Measurements from ENCODE around the gene PUM1. TPM values are rescaled to one million over a fixed set of nuclear protein-coding genes. Genes with fewer than 3 reads are reported as not detected.
"Not testable (repeated sequence)": the region's sequence is repeated elsewhere in the genome, so short reads cannot be mapped to it uniquely, and the experiment has no call there.

Gene PUM1
- total and polyA plus RNA-seq, 5 experiments from 2014 or later, result 94.0 to 189 (median 126) TPM

GRCh38 chr1:30942326-30942963 is 123.1 kb downstream of the PUM1 start:
- H3K36me3 Mint-ChIP-seq, result peaks cover 4 to 88% (median 7%) of the 10 kb centered on the region in 3 donors
- no peaks in the 10 kb centered on the region for H3K9me3 Mint-ChIP-seq
- DNase-seq (no peak), ATAC-seq (no peak)
- POLR2A ChIA-PET, result no interaction called here
- peaks cover 0 to 6% (median 2%) of the 10 kb centered on the region in 4 donors for H3K4me1 Mint-ChIP-seq
- H3K4me3 Mint-ChIP-seq, result no peak overlapping the region
- H3K27me3 Mint-ChIP-seq, result no peaks in the 10 kb centered on the region
- peak overlapping the region in 4 of 10 donors; percentile 40 to 84 (median 61) for H3K27ac Mint-ChIP-seq

- no peaks in the 10 kb centered on the region for H3K9me3 Mint-ChIP-seq
- H3K27me3 Mint-ChIP-seq, result no peaks in the 10 kb centered on the region
- POLR2A ChIA-PET, result no interaction called here
- no peak overlapping the region for H3K4me3 Mint-ChIP-seq
- peaks cover 4 to 85% (median 9%) of the 10 kb centered on the region in 3 donors for H3K36me3 Mint-ChIP-seq
- H3K27ac Mint-ChIP-seq, result peak overlapping the region in 2 of 10 donors; percentile 3 to 35
- ATAC-seq (no peak), DNase-seq (no peak)
- peaks cover 0 to 5% (median under 1%) of the 10 kb centered on the region in 4 donors for H3K4me1 Mint-ChIP-seq
Measured at GRCh38 chr1:30940541-30940940, 125.0 kb downstream of the PUM1 start.

- no peak for DNase-seq
- no peaks in the 10 kb centered on the region for H3K27me3 Mint-ChIP-seq
- ATAC-seq, result no peak
- H3K4me1 Mint-ChIP-seq, result peaks cover 0 to 6% (median under 1%) of the 10 kb centered on the region in 4 donors
- POLR2A ChIA-PET, result no interaction called here
- H3K9me3 Mint-ChIP-seq, result no peaks in the 10 kb centered on the region
- peaks cover 0 to 88% (median 13%) of the 10 kb centered on the region in 3 donors for H3K36me3 Mint-ChIP-seq
- H3K4me3 Mint-ChIP-seq, result no peak overlapping the region
- H3K27ac Mint-ChIP-seq, result peak overlapping the region in 4 of 10 donors; percentile 37 to 76 (median 58)
Measured at GRCh38 chr1:30936541-30937171, 128.9 kb downstream of the PUM1 start.

- not testable (repeated sequence) for H3K9me3 Mint-ChIP-seq, H3K4me1 Mint-ChIP-seq
- H3K27ac Mint-ChIP-seq, result peak overlapping the region in 3 of 10 donors; percentile 76 to 83 (median 79)
Measured at GRCh38 chr1:30935758-30936157, 129.8 kb downstream of the PUM1 start.

GRCh38 chr1:30934613-30935012 is 130.9 kb downstream of the PUM1 start:
- DNase-seq (no peak), ATAC-seq (no peak)
- POLR2A ChIA-PET, result no interaction called here
- H3K4me1 Mint-ChIP-seq, result peaks cover 0 to 8% (median under 1%) of the 10 kb centered on the region in 4 donors
- peaks cover 0 to 75% (median 13%) of the 10 kb centered on the region in 3 donors for H3K36me3 Mint-ChIP-seq
- no peaks in the 10 kb centered on the region for H3K9me3 Mint-ChIP-seq
- H3K27me3 Mint-ChIP-seq, result no peaks in the 10 kb centered on the region
- peak overlapping the region in 6 of 10 donors; percentile 39 to 83 (median 60) for H3K27ac Mint-ChIP-seq
- no peak overlapping the region for H3K4me3 Mint-ChIP-seq

More at GRCh38 chr1:30935758-30936157, 129.8 kb downstream of the PUM1 start:
- DNase-seq, POLR2A ChIA-PET, ATAC-seq, H3K27me3 Mint-ChIP-seq, H3K4me3 Mint-ChIP-seq: not testable (repeated sequence)
- H3K36me3 Mint-ChIP-seq, result peaks cover 0 to 85% (median 13%) of the 10 kb centered on the region in 3 donors

- Mint-ChIP-seq H3K27me3 (no peaks in the 10 kb centered on the region), H3K4me1 (peaks cover 0 to 8% (median 6%) of the 10 kb centered on the region in 4 donors), H3K9me3 (no peaks in the 10 kb centered on the region), H3K27ac (peak overlapping the region in 6 of 10 donors; percentile 20 to 73 (median 52)), H3K4me3 (peak overlapping the region in 1 of 10 donors; percentile 32), H3K36me3 (peaks cover 0 to 67% (median 9%) of the 10 kb centered on the region in 3 donors)
- no peak for ATAC-seq
- DNase-seq, result no peak
- POLR2A ChIA-PET, result no interaction called here
Measured at GRCh38 chr1:30933874-30934252, 131.7 kb downstream of the PUM1 start.

GRCh38 chr1:30930631-30931173 is 134.8 kb downstream of the PUM1 start:
- Mint-ChIP-seq H3K4me3 (no peak overlapping the region), H3K27me3 (peaks cover 0 to 2% (median 0%) of the 10 kb centered on the region in 5 donors), H3K27ac (peak overlapping the region in 6 of 10 donors; percentile 37 to 87 (median 74)), H3K4me1 (peaks cover 0 to 11% (median 7%) of the 10 kb centered on the region in 4 donors), H3K36me3 (peaks cover 0 to 47% (median 7%) of the 10 kb centered on the region in 3 donors), H3K9me3 (no peaks in the 10 kb centered on the region)
- POLR2A ChIA-PET, result no interaction called here
- peak in 1 of 2 donors; percentile 13 for ATAC-seq
- no peak for DNase-seq

GRCh38 chr1:30929944-30930525 is 135.5 kb downstream of the PUM1 start:
- no peak for DNase-seq
- Mint-ChIP-seq H3K4me1 (peaks cover 0 to 11% (median 7%) of the 10 kb centered on the region in 4 donors), H3K4me3 (no peak overlapping the region), H3K27me3 (peaks cover 0 to 2% (median 0%) of the 10 kb centered on the region in 5 donors), H3K36me3 (peaks cover 0 to 41% (median 7%) of the 10 kb centered on the region in 3 donors), H3K27ac (peak overlapping the region in 4 of 10 donors; percentile 29 to 68 (median 50)), H3K9me3 (no peaks in the 10 kb centered on the region)
- POLR2A ChIA-PET, result no interaction called here
- no peak for ATAC-seq

- peaks cover 0 to 2% (median 0%) of the 10 kb centered on the region in 5 donors for H3K27me3 Mint-ChIP-seq
- no peaks in the 10 kb centered on the region for H3K9me3 Mint-ChIP-seq
- H3K36me3 Mint-ChIP-seq, result peaks cover 0 to 34% (median 4%) of the 10 kb centered on the region in 3 donors
- POLR2A ChIA-PET, result interaction anchor here (1.2 to 1.7 kb wide), 2 partner anchors 10 to 150 kb away, joined by 3 to 5 read pairs; no protein-coding TSS in a partner anchor
- peak overlapping the region in 2 of 10 donors; percentile 24 to 25 for H3K4me3 Mint-ChIP-seq
- peak; percentile 65 to 69 for ATAC-seq
- H3K27ac Mint-ChIP-seq, result peak overlapping the region in 5 of 10 donors; percentile 49 to 80 (median 64)
- DNase-seq, result peak in 7 of 10 donors; percentile 31 to 46 (median 38)
- H3K4me1 Mint-ChIP-seq, result peaks cover 0 to 11% (median 5%) of the 10 kb centered on the region in 4 donors
Measured at GRCh38 chr1:30929135-30929889, 136.2 kb downstream of the PUM1 start.

- Mint-ChIP-seq H3K4me1 (peaks cover 0 to 11% (median 5%) of the 10 kb centered on the region in 4 donors), H3K4me3 (no peak overlapping the region), H3K27ac (peak overlapping the region in 2 of 10 donors; percentile 49 to 80), H3K36me3 (peaks cover 0 to 29% (median 0%) of the 10 kb centered on the region in 3 donors), H3K9me3 (no peaks in the 10 kb centered on the region), H3K27me3 (peaks cover 0 to 2% (median 0%) of the 10 kb centered on the region in 5 donors)
- DNase-seq (no peak), ATAC-seq (no peak)
- POLR2A ChIA-PET, result interaction anchor here (1.2 to 1.7 kb wide), 2 partner anchors 10 to 149 kb away, joined by 3 to 5 read pairs; no protein-coding TSS in a partner anchor
Measured at GRCh38 chr1:30928789-30929134, 136.8 kb downstream of the PUM1 start.

GRCh38 chr1:30928171-30928570 is 137.3 kb downstream of the PUM1 start:
- ATAC-seq (no peak), DNase-seq (no peak)
- no peaks in the 10 kb centered on the region for H3K9me3 Mint-ChIP-seq
- peaks cover 0 to 23% (median 0%) of the 10 kb centered on the region in 3 donors for H3K36me3 Mint-ChIP-seq
- no peak overlapping the region for H3K27ac Mint-ChIP-seq
- POLR2A ChIA-PET, result interaction anchor here (1.2 to 1.7 kb wide), 2 partner anchors 9 to 149 kb away, joined by 3 to 5 read pairs; no protein-coding TSS in a partner anchor
- H3K4me3 Mint-ChIP-seq, result no peak overlapping the region
- peaks cover 0 to 4% (median 0%) of the 10 kb centered on the region in 5 donors for H3K27me3 Mint-ChIP-seq
- H3K4me1 Mint-ChIP-seq, result peaks cover 0 to 11% (median 5%) of the 10 kb centered on the region in 4 donors

GRCh38 chr1:30927448-30927847 is 138.1 kb downstream of the PUM1 start:
- H3K4me3 Mint-ChIP-seq, result no peak overlapping the region

More at GRCh38 chr1:30927448-30927847, 138.1 kb downstream of the PUM1 start:
- Mint-ChIP-seq H3K36me3 (peaks cover 0 to 15% (median 0%) of the 10 kb centered on the region in 3 donors), H3K9me3 (no peaks in the 10 kb centered on the region), H3K27ac (no peak overlapping the region), H3K27me3 (peaks cover 0 to 6% (median 0%) of the 10 kb centered on the region in 5 donors), H3K4me1 (peaks cover 0 to 11% (median 5%) of the 10 kb centered on the region in 4 donors)
- POLR2A ChIA-PET, result interaction anchor here (1.1 to 1.7 kb wide), 2 partner anchors 8 to 207 kb away, joined by 3 to 5 read pairs; no protein-coding TSS in a partner anchor
- no peak for ATAC-seq
- DNase-seq, result no peak
